NB4 (cell line): ENCODE measurements around the gene CSNK1A1.

Experiments
- MYC ChIP-seq: IDR thresholded peaks from 2 replicates; pipeline ENCODE4 v1.6.1; 2011; ENCODE audit warnings: low read depth, low read length
- POLR2A ChIP-seq: IDR thresholded peaks from 2 replicates; pipeline ENCODE4 v1.6.1; 2011; ENCODE audit warnings: mild to moderate bottlenecking; ENCODE audit not compliant: insufficient read length; ENCODE audit errors: extremely low read depth
- TF ChIP-seq, protein P1 (sequence below): IDR thresholded peaks from one replicate; pipeline ENCODE4 v1.5.1; 2012; ENCODE audit warnings: low read depth, low read length
- TF ChIP-seq, protein P2 (sequence below): IDR thresholded peaks from 2 replicates; pipeline ENCODE4 v1.6.1; 2011; ENCODE audit warnings: low read depth, low read length

DNA sequence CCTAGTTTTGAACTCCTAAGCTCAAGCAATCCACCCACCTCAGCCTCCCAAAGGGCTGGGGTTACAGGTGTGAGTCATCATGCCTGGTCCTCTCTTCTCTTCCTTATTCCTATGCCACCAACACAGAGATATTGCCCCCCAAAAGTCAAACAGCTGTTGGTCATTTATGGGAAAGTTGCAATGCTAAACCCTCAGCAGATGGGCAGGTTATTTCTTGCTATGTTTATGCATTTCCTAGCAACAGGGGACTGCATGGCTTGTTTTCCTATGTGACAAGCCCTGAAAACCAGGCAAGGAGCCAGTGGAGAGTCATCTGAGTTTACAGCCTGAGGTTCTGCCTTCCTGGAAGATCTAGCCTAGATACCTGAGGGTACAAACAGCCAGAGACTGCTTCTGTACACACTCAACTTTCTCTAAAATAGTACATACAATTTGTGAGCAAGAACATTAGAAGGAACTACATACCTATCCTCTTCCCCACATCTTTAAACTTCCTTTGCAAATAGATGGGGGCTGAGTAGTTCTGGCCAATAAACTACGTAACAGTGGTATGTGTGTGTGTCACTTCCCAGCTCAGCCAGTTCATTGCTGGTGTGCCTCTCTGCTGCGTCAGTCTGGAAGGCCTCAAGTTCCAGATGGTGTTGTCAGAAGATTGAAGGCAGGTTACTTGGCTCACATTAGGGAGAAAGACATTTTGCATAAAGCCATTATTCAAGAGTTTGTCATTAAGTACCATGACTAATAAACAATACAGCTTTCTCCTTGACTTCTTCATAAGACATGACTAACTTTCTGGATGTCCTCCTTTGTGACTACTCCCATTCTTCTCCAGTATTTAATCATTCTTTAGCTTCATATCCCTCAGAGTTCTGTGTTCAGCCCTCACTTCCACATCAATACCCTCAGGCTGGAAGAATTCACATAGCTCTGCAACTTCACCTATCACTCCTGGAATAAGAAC lies 65.3 kb downstream of the CSNK1A1 start:
- TF ChIP-seq, protein P1, sequence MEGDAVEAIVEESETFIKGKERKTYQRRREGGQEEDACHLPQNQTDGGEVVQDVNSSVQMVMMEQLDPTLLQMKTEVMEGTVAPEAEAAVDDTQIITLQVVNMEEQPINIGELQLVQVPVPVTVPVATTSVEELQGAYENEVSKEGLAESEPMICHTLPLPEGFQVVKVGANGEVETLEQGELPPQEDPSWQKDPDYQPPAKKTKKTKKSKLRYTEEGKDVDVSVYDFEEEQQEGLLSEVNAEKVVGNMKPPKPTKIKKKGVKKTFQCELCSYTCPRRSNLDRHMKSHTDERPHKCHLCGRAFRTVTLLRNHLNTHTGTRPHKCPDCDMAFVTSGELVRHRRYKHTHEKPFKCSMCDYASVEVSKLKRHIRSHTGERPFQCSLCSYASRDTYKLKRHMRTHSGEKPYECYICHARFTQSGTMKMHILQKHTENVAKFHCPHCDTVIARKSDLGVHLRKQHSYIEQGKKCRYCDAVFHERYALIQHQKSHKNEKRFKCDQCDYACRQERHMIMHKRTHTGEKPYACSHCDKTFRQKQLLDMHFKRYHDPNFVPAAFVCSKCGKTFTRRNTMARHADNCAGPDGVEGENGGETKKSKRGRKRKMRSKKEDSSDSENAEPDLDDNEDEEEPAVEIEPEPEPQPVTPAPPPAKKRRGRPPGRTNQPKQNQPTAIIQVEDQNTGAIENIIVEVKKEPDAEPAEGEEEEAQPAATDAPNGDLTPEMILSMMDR, result no peak
- TF ChIP-seq POLR2A, result no peak
- TF ChIP-seq, protein P2, sequence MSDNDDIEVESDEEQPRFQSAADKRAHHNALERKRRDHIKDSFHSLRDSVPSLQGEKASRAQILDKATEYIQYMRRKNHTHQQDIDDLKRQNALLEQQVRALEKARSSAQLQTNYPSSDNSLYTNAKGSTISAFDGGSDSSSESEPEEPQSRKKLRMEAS, result no peak
- no peak for TF ChIP-seq MYC
